GM12801 (cell line): Measurements from ENCODE around the gene RAB36.

ENCODE experiments used
- TF ChIP-seq, protein P1 (sequence below): IDR thresholded peaks from one replicate; pipeline ENCODE4 v1.5.1; 2011; ENCODE audit warnings: control low read depth; ENCODE audit not compliant: insufficient read length; ENCODE audit errors: extremely low read depth

The RAB36 gene

DNA sequence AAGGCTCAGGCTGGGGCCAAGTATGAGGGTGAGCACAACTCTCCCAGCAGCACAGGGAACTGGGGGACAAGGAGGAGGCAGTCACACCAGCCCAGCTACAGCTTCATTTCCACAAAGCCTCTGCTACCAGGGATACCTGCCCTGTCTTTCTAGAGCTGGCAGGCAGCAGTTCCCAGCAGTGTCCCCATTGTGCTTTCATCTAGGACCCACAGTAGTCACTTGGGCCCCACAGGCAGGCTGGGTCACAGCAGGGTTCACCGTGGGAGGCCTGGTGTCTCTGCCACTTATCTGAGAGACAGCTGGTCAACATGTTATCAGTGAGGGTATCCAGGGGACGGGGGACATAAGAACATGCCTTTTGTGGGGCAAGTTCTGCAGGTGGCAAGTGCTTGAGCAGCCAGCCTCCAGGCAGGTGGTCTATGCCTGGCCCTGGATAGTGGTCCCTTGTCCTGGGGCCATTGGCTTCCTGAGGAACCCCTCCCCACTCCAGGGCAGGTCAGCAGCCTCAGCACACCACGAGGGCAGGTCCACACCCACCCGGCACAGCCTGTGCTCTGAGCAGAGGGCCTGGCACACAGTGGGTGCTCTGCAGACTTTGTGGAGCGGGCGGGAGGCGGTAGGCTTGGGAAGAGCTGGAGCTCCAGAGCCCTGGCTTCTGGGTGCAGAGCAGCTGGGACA, 45.0 kb upstream of the RAB36 start:
- TF ChIP-seq, protein P1, sequence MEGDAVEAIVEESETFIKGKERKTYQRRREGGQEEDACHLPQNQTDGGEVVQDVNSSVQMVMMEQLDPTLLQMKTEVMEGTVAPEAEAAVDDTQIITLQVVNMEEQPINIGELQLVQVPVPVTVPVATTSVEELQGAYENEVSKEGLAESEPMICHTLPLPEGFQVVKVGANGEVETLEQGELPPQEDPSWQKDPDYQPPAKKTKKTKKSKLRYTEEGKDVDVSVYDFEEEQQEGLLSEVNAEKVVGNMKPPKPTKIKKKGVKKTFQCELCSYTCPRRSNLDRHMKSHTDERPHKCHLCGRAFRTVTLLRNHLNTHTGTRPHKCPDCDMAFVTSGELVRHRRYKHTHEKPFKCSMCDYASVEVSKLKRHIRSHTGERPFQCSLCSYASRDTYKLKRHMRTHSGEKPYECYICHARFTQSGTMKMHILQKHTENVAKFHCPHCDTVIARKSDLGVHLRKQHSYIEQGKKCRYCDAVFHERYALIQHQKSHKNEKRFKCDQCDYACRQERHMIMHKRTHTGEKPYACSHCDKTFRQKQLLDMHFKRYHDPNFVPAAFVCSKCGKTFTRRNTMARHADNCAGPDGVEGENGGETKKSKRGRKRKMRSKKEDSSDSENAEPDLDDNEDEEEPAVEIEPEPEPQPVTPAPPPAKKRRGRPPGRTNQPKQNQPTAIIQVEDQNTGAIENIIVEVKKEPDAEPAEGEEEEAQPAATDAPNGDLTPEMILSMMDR: no peak

DNA sequence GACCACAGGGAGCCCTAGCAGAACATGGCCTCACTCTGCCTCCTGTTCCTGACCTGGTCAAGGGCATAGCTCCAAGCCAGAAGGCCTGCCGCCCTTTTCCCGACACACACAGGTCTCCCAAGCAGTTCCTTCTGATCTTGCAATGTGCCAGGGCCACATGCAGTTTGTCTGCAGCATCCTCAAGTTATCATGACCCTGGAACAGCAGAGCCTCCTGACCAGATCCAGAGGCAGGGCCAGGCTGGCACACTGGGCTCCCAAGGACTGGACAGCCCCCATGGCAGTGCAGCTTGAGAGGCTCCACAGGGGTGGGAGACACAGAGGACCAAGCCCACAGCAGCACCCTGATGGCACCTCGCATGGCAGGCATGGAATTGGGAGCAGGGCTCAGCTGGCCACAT, 43.8 kb upstream of the RAB36 start:
- TF ChIP-seq, protein P1: no peak

DNA sequence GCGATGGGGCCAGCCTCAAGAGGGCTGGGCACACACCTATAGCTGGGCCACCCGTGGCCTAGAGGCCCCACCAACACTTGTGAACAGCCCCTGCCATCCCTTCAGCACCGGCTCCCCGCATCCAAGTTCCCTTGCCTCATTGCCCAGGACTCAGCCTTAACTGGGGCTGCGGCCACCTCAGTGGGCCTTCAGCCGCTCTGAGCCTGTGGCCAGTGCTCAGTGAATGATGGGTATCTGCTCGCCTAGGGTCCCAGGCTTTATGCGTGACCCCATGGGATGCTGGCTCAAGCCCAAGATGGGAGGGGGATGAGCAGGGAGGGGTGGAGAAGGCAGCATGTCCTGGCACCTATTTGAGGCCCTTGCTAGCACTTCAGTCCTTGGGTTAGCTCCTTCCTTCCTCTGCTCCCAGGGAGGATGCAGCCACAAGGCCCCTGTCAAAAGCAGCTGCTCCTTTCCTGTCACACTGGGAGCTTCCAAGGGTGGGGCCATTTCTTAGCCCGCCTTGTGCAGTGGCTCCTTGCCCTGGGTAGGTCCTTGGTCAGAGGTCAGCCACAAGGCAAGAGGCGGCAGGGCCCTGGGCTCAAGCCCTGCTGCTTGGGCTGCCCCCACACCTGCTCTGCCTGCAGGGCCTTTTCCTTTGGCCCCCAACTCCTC, 43.1 kb upstream of the RAB36 start:
- TF ChIP-seq, protein P1: no peak

DNA sequence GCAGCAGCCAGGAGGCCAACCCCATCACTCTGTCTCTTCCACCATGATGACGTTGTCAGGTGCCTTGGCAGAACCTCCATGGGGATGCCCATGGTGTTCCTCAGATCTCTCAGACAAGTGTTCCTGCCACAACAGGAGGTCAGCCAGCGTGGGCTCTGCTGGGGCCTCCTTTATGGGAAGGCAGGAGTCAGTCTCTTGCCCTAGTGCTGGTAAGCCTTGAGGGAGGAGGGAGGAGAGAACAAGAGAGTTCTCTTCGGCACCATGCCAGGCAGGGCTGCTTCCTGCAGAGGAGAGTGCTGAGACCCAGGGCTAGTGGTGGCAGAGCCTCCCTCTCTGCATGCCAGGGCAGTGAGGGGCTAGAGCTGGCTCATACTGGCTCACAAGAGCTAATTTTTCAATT, 42.5 kb upstream of the RAB36 start:
- TF ChIP-seq, protein P1: no peak

DNA sequence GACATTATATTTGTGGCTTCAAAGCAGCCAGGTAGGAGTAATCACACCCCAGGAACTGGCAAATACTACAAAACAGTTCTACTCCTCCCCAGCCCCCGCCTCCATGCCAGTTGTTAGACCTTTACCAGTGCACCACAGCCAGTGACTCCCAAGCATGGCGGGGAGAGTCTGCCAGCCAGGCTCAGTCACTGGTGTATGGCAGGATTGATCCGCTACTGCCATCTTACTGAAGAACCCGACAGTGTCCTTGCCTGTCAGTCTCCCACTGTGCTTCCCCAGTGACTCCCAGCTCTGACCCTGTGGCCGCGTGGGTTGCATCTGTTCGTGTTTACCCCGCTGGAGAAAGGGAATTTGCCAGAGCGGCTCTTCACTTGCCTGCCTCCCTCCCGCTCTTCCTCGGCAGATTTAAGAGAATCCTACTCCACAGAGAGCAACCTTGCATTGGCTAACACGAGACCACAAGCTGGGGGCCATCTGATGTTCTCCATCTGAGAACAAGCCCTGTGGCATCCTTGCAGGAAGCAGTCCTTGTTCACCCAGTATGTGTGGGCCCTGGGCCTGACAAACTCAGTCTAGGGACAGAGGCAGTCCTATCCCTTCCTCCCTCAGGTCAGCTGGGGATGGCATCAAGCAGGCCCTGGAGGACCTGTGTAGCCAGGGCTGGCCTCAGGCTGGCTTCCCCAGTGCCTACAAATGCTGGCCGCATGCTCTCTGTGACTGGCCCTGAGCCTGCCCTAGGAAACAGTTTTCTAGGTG, 41.9 kb upstream of the RAB36 start:
- TF ChIP-seq, protein P1: no peak

DNA sequence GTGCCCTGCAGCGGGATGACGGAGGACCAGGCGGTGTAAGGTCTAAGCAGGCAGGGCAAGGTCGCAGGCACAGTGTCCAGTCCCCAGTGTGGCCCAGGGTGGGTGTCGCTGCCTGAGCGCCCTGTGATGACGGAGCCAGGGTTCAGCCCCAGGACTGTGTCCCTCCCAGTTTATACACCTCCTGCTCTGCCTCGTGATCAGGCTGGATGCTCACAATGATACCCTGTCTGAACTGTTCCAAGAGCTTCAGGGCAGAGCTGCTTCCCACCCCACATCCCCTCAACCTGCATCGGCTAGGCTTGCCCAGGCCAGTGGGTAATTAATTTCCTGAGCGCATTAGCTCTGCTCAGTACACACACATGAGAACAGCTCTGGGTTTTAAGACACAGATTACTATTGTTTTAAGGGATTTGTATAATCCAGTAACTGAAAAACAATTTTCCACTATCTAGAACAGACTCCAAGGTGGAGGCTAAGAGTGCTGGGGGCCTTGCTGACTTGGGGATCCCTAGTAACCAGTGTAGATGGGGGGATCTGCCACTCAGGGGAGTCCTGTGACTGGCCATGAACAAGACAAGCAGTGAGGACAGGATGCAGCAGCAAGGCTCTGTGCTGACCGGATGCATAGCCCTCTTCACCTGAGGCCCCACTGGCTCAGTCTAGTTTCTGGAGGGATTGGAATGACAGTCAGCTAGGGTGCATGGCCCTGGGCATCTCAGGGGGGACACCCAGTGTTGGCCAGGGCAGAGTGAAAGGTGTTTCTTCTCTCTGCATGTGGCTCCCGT, 40.9 kb upstream of the RAB36 start:
- TF ChIP-seq, protein P1: no peak

DNA sequence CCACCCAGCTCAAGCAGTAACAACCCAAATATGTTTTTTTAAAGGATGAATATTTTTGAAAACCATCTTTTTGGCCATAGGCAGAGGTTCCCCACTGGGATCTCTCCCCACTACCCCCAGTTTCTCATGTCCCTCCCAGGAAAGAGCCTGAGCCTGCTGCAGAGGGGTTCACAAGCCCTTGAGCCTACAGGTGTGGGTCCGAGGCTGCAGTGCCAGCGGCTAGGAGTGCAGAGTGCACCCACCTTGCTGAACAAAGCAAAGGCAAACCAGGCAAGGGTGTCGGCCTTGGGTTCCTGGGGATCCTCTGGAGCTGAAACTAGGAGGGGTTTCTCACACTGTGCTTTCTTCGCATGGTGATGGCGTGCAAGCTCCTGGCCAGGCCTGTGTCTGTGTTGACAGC, 40.0 kb upstream of the RAB36 start:
- TF ChIP-seq, protein P1: no peak
